K562 (cell line): Measurements from ENCODE around the gene HPS3. TPM values are rescaled to one million over a fixed set of nuclear protein-coding genes. Genes with fewer than 3 reads are reported as not detected.

Source experiments
- E2F8 ChIP-seq: fragments of 450-650 bp; IDR thresholded peaks from 2 replicates; pipeline ENCODE4 v1.7.1; 2018; ENCODE audit warnings: mild to moderate bottlenecking, low read depth; ENCODE audit not compliant: partially characterized antibody
- HNRNPK ChIP-seq: fragments of 200-400 bp; formaldehyde crosslinking; IDR thresholded peaks from one replicate; pipeline ENCODE4 v1.6.1; 2018; ENCODE audit warnings: mild to moderate bottlenecking, low read depth, low read length; ENCODE audit not compliant: poor library complexity, severe bottlenecking
- HNRNPUL1 ChIP-seq: fragments of 200-400 bp; formaldehyde crosslinking; IDR thresholded peaks from 2 replicates; pipeline ENCODE4 v1.6.1; 2017; ENCODE audit warnings: low read length
- KAT2B ChIP-seq: IDR thresholded peaks from one replicate; pipeline ENCODE4 v1.6.1; 2012; ENCODE audit warnings: low read depth, mild to moderate bottlenecking, control low read depth, inconsistent platforms, low read length, moderate library complexity
- MBD1 ChIP-seq: fragments of 250-450 bp; sonication (Bioruptor Pico); IDR thresholded peaks from 2 replicates; pipeline ENCODE4 v1.8.0; 2022; ENCODE audit warnings: inconsistent platforms
- MCM2 ChIP-seq: fragments of 450-650 bp; IDR thresholded peaks from 2 replicates; pipeline ENCODE4 v1.6.1; 2017; ENCODE audit warnings: low read depth, mild to moderate bottlenecking
- MED1 ChIP-seq: sonication (generic); formaldehyde crosslinking; IDR thresholded peaks from 2 replicates; pipeline ENCODE4 v1.8.1; 2023; ENCODE audit warnings: missing genetic modification reagents, borderline replicate concordance
- NUFIP1 ChIP-seq: fragments of 450-650 bp; IDR thresholded peaks from 2 replicates; pipeline ENCODE4 v1.6.1; 2018; ENCODE audit not compliant: partially characterized antibody
- OTX1 ChIP-seq: fragments of 450-650 bp; formaldehyde crosslinking; IDR thresholded peaks from 2 replicates; pipeline ENCODE4 v1.4.0; 2022; ENCODE audit warnings: mild to moderate bottlenecking
- PML ChIP-seq: IDR thresholded peaks from 2 replicates; pipeline ENCODE4 v1.6.1; 2012; ENCODE audit warnings: low read length, inconsistent platforms
- RBM15 ChIP-seq: fragments of 200-400 bp; formaldehyde crosslinking; IDR thresholded peaks from 2 replicates; pipeline ENCODE4 v1.6.1; 2018; ENCODE audit warnings: mild to moderate bottlenecking, low read length, moderate library complexity; ENCODE audit not compliant: insufficient read depth
- SAP30 ChIP-seq: fragments of 200-600 bp; sonication (generic); IDR thresholded peaks from 2 replicates; pipeline ENCODE4 v1.6.1; 2012; ENCODE audit warnings: borderline replicate concordance, low read depth, mild to moderate bottlenecking, moderate library complexity, low read length, control low read depth, inconsistent platforms; ENCODE audit not compliant: insufficient read depth, poor library complexity, severe bottlenecking
- TCF7L2 ChIP-seq: fragments of 150-350 bp; IDR thresholded peaks from 2 replicates; pipeline ENCODE4 v1.6.1; 2016; ENCODE audit warnings: low read depth, mild to moderate bottlenecking, low read length, moderate library complexity
- XRCC5 ChIP-seq: fragments of 200-400 bp; formaldehyde crosslinking; IDR thresholded peaks from 2 replicates; pipeline ENCODE4 v1.6.1; 2017; ENCODE audit warnings: low read depth, mild to moderate bottlenecking, low read length
- YY1 ChIP-seq, 3 experiments: IDR thresholded peaks; 2 replicates each; pipeline ENCODE4 v1.6.1; 2011; ENCODE audit warnings: low read length in 2 of 3, mild to moderate bottlenecking in 2 of 3, moderate library complexity in 2 of 3, borderline replicate concordance in 1 of 3, control low read depth in 1 of 3, low read depth in 1 of 3; ENCODE audit not compliant: insufficient read depth in 3 of 3, insufficient replicate concordance in 2 of 3, control insufficient read depth in 1 of 3, insufficient read length in 1 of 3; ENCODE audit errors: extremely low read depth in 1 of 3
- ZBTB43 ChIP-seq: sonication (generic); formaldehyde crosslinking; IDR thresholded peaks from 2 replicates; pipeline ENCODE4 v1.8.0; 2023; ENCODE audit warnings: mild to moderate bottlenecking, missing genetic modification reagents
- ZEB2 ChIP-seq: fragments of 450-650 bp; IDR thresholded peaks from 2 replicates; pipeline ENCODE4 v1.6.1; 2016
- ZNF121 ChIP-seq: sonication (generic); formaldehyde crosslinking; conservative IDR thresholded peaks from 2 replicates; pipeline ENCODE4 v1.8.0; 2022; ENCODE audit warnings: missing genetic modification reagents
- ZNF280A ChIP-seq: fragments of 450-650 bp; IDR thresholded peaks from 2 replicates; pipeline ENCODE4 v1.6.1; 2018; ENCODE audit warnings: mild to moderate bottlenecking, low read depth; ENCODE audit not compliant: partially characterized antibody
- ZNF347 ChIP-seq: fragments of 450-650 bp; formaldehyde crosslinking; IDR thresholded peaks from 2 replicates; pipeline ENCODE4 v1.4.0; 2020; ENCODE audit warnings: low read depth, mild to moderate bottlenecking, moderate library complexity
- ZNF583 ChIP-seq: fragments of 250-450 bp; sonication (Bioruptor Pico); IDR thresholded peaks from 2 replicates; pipeline ENCODE4 v1.4.0; 2020
- polyA plus RNA-seq, 8 experiments: library from polyadenylated mRNA; depleted of rRNA in 4 of 8; stranded (reverse) in 5 of 8; unstranded in 3 of 8; fragments of >200 nt; fragmentation: Nextera tagmentation in 2 of 8; fragmentation: Illumina TruSeq in 1 of 8; extraction: Ambion mirVana in 2 of 8; extraction: Trizol in 1 of 8; gene quantifications; 2 replicates each; pipeline versions ENCODE4 v1.2.1 to v1.2.3, GENCODE V29; 2011 to 2014; ENCODE audit warnings: inconsistent platforms in 1 of 8, missing spikeins in 1 of 8
- total RNA-seq, 7 experiments: library from RNA; depleted of rRNA in 6 of 7; stranded (reverse); fragments of >200 nt in 6 of 7; fragmentation: Illumina TruSeq in 2 of 7; extraction: Trizol in 2 of 7; gene quantifications; 2 replicates each; pipeline versions ENCODE4 v1.2.1 to v1.2.3, GENCODE V29; 2011 to 2021; ENCODE audit warnings: low replicate concordance in 1 of 7

The HPS3 gene
- total and polyA plus RNA-seq, 9 of the 15 experiments (the other 6 are each of a cell fraction or from before 2014, with no cell fraction given): 1.2 to 11.3 (median 7.6) TPM

GRCh38 chr3:149180057-149180573 is 50.7 kb downstream of the HPS3 start (continued):
- TF ChIP-seq XRCC5 (peak; percentile 35; the same call in 1 of the 2 replicates), KAT2B (no peak), ZEB2 (peak; percentile 69; the same call in 1 of the 2 replicates), YY1 (IDR thresholded peaks at IDR 0.05; ENCODE audit: borderline replicate concordance in 1 of 3, control insufficient read depth in 1 of 3, extremely low read depth in 1 of 3, insufficient read depth in 3 of 3, insufficient read length in 1 of 3, insufficient replicate concordance in 2 of 3, low read depth in 1 of 3, low read length in 2 of 3) (no peak), SAP30 (no peak), E2F8 (peak; percentile 34), ZNF280A (no peak), NUFIP1 (peak; percentile 74), HNRNPUL1 (no peak), MED1 (CRISPR knock-in tag) (no peak), HNRNPK (no peak), ZNF583 (CRISPR knock-in tag) (no peak), ZNF347 (CRISPR knock-in tag) (no peak), MCM2 (no peak), PML (no peak), TCF7L2 (no peak), ZBTB43 (no peak), RBM15 (no peak), ZNF121 (CRISPR knock-in tag) (no peak), MBD1 (CRISPR knock-in tag) (no peak), OTX1 (CRISPR knock-in tag) (peak; percentile 83; the same call in 1 of the 2 replicates)
